MCF 10A (cell line): ENCODE measurements around the gene ATP6V0A4. TPM values are rescaled to one million over a fixed set of nuclear protein-coding genes. Genes with fewer than 3 reads are reported as not detected.

ENCODE experiments used
- BruUV-seq: library from RNA; stranded (reverse); fragments of 400-500 nt; replicated peaks from 2 replicates; lab custom pipeline; 2021; lab: Mats Ljungman, UMichigan
- CTCF ChIA-PET: fragments of 300-600 bp; sonication (Branson Sonifier 250); formaldehyde crosslinking; extraction: SDS; loops from one replicate; lab custom pipeline; 2021; ENCODE audit warnings: antibody characterized with exemption, inconsistent platforms; lab: Yijun Ruan, JAX
- POLR2A ChIA-PET: fragments of 300-600, 350-650 bp; sonication (Branson Sonifier 250); formaldehyde crosslinking; extraction: SDS; loops from one replicate; lab custom pipeline; 2020; ENCODE audit warnings: antibody characterized with exemption, inconsistent platforms; lab: Yijun Ruan, JAX
- DNase-seq: peaks from one replicate; pipeline ENCODE4 v3.0.0-alpha.2; 2018; ENCODE audit not compliant: unreplicated experiment
- H3K27ac Mint-ChIP-seq: one replicate; pipeline ENCODE4 v1.8.0; 2022; ENCODE audit warnings: mild to moderate bottlenecking, low read depth, mixed read lengths; ENCODE audit not compliant: unreplicated experiment
- H3K27me3 Mint-ChIP-seq: one replicate; pipeline ENCODE4 v1.8.0; 2022; ENCODE audit warnings: mixed read lengths; ENCODE audit not compliant: insufficient read depth, unreplicated experiment
- H3K36me3 Mint-ChIP-seq: one replicate; pipeline ENCODE4 v1.8.0; 2022; ENCODE audit warnings: mild to moderate bottlenecking, moderate library complexity, mixed read lengths; ENCODE audit not compliant: insufficient read depth, unreplicated experiment
- H3K4me1 Mint-ChIP-seq: one replicate; pipeline ENCODE4 v1.8.0; 2022; ENCODE audit warnings: mixed read lengths; ENCODE audit not compliant: insufficient read depth, unreplicated experiment
- H3K4me3 Mint-ChIP-seq: one replicate; pipeline ENCODE4 v1.8.0; 2022; ENCODE audit warnings: mild to moderate bottlenecking, moderate library complexity, mixed read lengths; ENCODE audit not compliant: unreplicated experiment
- H3K9me3 Mint-ChIP-seq: one replicate; pipeline ENCODE4 v1.8.0; 2022; ENCODE audit warnings: mixed read lengths; ENCODE audit not compliant: unreplicated experiment
- CTCF ChIP-seq: fragments of 200-600 bp; IDR thresholded peaks from one replicate; pipeline ENCODE4 v1.8.0; 2022; ENCODE audit warnings: antibody characterized with exemption, mild to moderate bottlenecking; ENCODE audit not compliant: unreplicated experiment
- intact Hi-C: fragments of 100-400 bp; cut with micrococcal nuclease; formaldehyde crosslinking; loops from 2 replicates; pipeline ENCODE4 v1.14.1; 2022
- total RNA-seq: library from RNA; stranded (reverse); gene quantifications from 2 replicates; pipeline ENCODE4 v1.2.3, GENCODE V29; 2022

Gene ATP6V0A4
- total RNA-seq, 1 experiment from 2014 or later, result 0.40 TPM

DNA sequence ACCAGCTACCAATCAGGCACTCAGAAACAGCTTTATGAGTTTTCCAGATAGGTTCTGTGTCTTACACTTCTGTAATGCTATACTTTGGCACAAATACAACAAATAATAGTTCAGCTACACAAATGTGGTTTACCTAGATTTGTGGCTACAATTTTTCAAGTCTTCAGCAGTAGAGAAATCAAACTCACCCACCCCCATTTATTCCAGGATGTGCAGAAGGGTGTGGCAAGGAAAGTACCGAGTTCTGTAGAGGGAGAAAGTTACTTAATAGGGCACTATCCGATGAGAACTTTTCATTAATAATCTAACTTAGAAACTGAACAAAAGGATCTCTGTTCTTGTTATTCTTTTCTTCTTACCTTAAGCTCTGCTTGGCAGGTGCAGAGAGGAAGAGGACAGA, 30.3 kb upstream of the ATP6V0A4 start:
- no peaks in the 10 kb centered on the region for H3K36me3 Mint-ChIP-seq
- no peak for DNase-seq
- no peak overlapping the region for H3K27ac Mint-ChIP-seq
- no peaks in the 10 kb centered on the region for H3K27me3 Mint-ChIP-seq
- no peak overlapping the region for H3K4me3 Mint-ChIP-seq
- POLR2A ChIA-PET, result interaction anchor here (0.5 to 1.5 kb wide), 3 partner anchors 12 to 476 kb away, joined by 4 to 5 read pairs (median 5); no protein-coding TSS in a partner anchor
- CTCF ChIA-PET, result interaction anchor here (0.7 kb wide), 1 partner anchor 682 kb away, joined by 3 read pairs; no protein-coding TSS in a partner anchor
- H3K4me1 Mint-ChIP-seq, result no peaks in the 10 kb centered on the region
- intact Hi-C loops, result no loop called here
- no TSS peak for BruUV-seq
- no peak for TF ChIP-seq CTCF
- H3K9me3 Mint-ChIP-seq, result no peaks in the 10 kb centered on the region

DNA sequence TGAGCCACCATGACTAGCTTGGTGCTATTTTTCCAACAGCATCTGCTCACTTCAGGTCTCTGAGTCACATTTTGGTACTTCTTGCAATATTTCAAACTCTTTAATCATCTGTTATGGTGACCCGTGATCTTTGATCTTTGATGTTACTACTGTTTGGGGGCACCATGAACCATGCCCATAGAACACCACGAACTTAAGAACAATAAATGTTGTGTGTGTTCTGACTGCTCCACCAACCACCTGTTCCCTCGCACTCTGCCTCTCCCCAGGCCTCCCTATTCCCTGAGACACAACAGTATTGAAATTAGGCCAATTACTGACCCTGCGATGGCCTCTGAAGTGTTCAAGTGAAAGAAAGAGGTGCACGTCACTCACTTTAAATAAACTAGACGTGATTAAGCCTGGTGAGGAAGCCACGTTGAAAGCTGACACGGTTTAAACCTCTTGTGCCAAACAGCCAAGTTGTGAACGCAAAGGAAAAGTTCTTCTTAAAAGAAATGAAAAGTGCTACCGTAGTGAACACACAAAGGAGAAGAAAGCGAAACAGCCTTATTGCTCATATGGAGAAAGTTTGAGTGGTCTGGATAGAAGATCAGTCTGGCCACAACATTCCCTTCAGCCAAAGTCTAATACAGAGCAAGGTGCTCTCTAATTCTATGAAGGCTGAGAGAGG, 27.2 kb upstream of the ATP6V0A4 start:
- POLR2A ChIA-PET, result no interaction called here
- Mint-ChIP-seq H3K4me3 (no peak overlapping the region), H3K4me1 (no peaks in the 10 kb centered on the region), H3K27me3 (no peaks in the 10 kb centered on the region), H3K9me3 (no peaks in the 10 kb centered on the region), H3K36me3 (no peaks in the 10 kb centered on the region), H3K27ac (no peak overlapping the region)
- intact Hi-C loops, result no loop called here
- CTCF ChIA-PET, result no interaction called here
- no peak for TF ChIP-seq CTCF
- BruUV-seq, result no TSS peak
- DNase-seq, result no peak

- intact Hi-C loops, result no loop called here
- H3K27ac Mint-ChIP-seq, result no peak overlapping the region
- POLR2A ChIA-PET, result no interaction called here
- H3K9me3 Mint-ChIP-seq, result no peaks in the 10 kb centered on the region
- no peak for TF ChIP-seq CTCF
- H3K4me1 Mint-ChIP-seq, result no peaks in the 10 kb centered on the region
- BruUV-seq, result no TSS peak
- CTCF ChIA-PET, result interaction anchor here (0.7 kb wide), 1 partner anchor 11 kb away, joined by 3 read pairs; no protein-coding TSS in a partner anchor
- DNase-seq, result no peak
- H3K27me3 Mint-ChIP-seq, result no peaks in the 10 kb centered on the region
- no peak overlapping the region for H3K4me3 Mint-ChIP-seq
- no peaks in the 10 kb centered on the region for H3K36me3 Mint-ChIP-seq
Observed at GRCh38 chr7:138822867-138823535, 25.0 kb upstream of the ATP6V0A4 start.

- DNase-seq, result no peak
- H3K27ac Mint-ChIP-seq, result no peak overlapping the region
- no peak for TF ChIP-seq CTCF
- no peak overlapping the region for H3K4me3 Mint-ChIP-seq
- intact Hi-C loops, result no loop called here
- H3K36me3 Mint-ChIP-seq, result no peaks in the 10 kb centered on the region
- H3K27me3 Mint-ChIP-seq, result no peaks in the 10 kb centered on the region
- CTCF ChIA-PET, result no interaction called here
- H3K9me3 Mint-ChIP-seq, result no peaks in the 10 kb centered on the region
- no peaks in the 10 kb centered on the region for H3K4me1 Mint-ChIP-seq
- POLR2A ChIA-PET, result no interaction called here
- no TSS peak for BruUV-seq
Observed at GRCh38 chr7:138821912-138822311, 23.9 kb upstream of the ATP6V0A4 start.
